SH-SY5Y (cell line): ENCODE measurements around the gene PAX5.

Experiments used
- GATA2 ChIP-seq: IDR thresholded peaks from 2 replicates; pipeline ENCODE4 v1.6.1; 2011; ENCODE audit warnings: mild to moderate bottlenecking, low read depth, low read length
- GATA3 ChIP-seq: IDR thresholded peaks from 2 replicates; pipeline ENCODE4 v1.6.1; 2011; ENCODE audit warnings: low read depth, mild to moderate bottlenecking, low read length, moderate library complexity

Gene PAX5

GRCh38 chr9:36789886-36790285, 244.2 kb downstream of the PAX5 start:
- TF ChIP-seq GATA2 (no peak), GATA3 (no peak)

GRCh38 chr9:36788534-36788933, 245.5 kb downstream of the PAX5 start:
- no peak for TF ChIP-seq GATA2
- TF ChIP-seq GATA3 = no peak

GRCh38 chr9:36787709-36788108, 246.4 kb downstream of the PAX5 start:
- TF ChIP-seq GATA3 = no peak
- no peak for TF ChIP-seq GATA2
